H1 (cell line): ENCODE data around the gene POU6F2. TPM values are rescaled to one million over a fixed set of nuclear protein-coding genes. Genes with fewer than 3 reads are reported as not detected.

Experiments used
- CTCF ChIA-PET: fragments of 300-600 bp; sonication (Branson Sonifier 250); formaldehyde crosslinking; loops from one replicate; lab custom pipeline; 2021; ENCODE audit not compliant: partially characterized antibody; lab: Charles Lee
- POLR2A ChIA-PET: fragments of 300-600 bp; sonication (Branson Sonifier 250); formaldehyde crosslinking; loops from one replicate; lab custom pipeline; 2021; ENCODE audit warnings: inconsistent platforms; ENCODE audit not compliant: partially characterized antibody; lab: Charles Lee
- DNase-seq, 2 experiments: peaks; one replicate each; pipeline versions ENCODE4 v3.0.0 to v3.0.0-alpha.2; 2010 to 2022; ENCODE audit warnings: low spot score in 2 of 2, low read depth in 1 of 2, mixed read lengths in 1 of 2
- FAIRE-seq: peaks from 2 replicates; lab custom pipeline; 2011; peaks lifted over from hg19 to GRCh38; lab: Jason Lieb, UNC
- H2AFZ ChIP-seq: 2 replicates; pipeline ENCODE4 v1.8.1; 2012; ENCODE audit warnings: low read length, inconsistent platforms
- H2AK5ac ChIP-seq: 2 replicates; pipeline ENCODE4 v1.6.1; 2013; ENCODE audit warnings: low read depth, low read length
- H2BK120ac ChIP-seq: replicated peaks from 2 replicates; pipeline ENCODE3; 2013; ENCODE audit warnings: low read depth, low read length, inconsistent platforms
- H2BK12ac ChIP-seq: 2 replicates; pipeline ENCODE4 v1.6.1; 2013; ENCODE audit warnings: low read depth, low read length
- H2BK15ac ChIP-seq: 2 replicates; pipeline ENCODE4 v1.6.1; 2013; ENCODE audit warnings: low read length
- H2BK20ac ChIP-seq: 2 replicates; pipeline ENCODE4 v1.6.1; 2013; ENCODE audit warnings: low read length
- H2BK5ac ChIP-seq: 2 replicates; pipeline ENCODE4 v1.6.1; 2013; ENCODE audit warnings: low read depth, low read length
- H3K14ac ChIP-seq: 2 replicates; pipeline ENCODE4 v1.6.1; 2013; ENCODE audit warnings: inconsistent platforms; ENCODE audit not compliant: insufficient read length
- H3K18ac ChIP-seq: 2 replicates; pipeline ENCODE4 v1.6.1; 2013; ENCODE audit warnings: low read length; ENCODE audit errors: extremely low read depth
- H3K23ac ChIP-seq: 2 replicates; pipeline ENCODE4 v1.6.1; 2013; ENCODE audit warnings: inconsistent platforms; ENCODE audit not compliant: insufficient read length
- H3K23me2 ChIP-seq: 2 replicates; pipeline ENCODE4 v1.6.1; 2013; ENCODE audit warnings: low read depth, low read length
- H3K27ac ChIP-seq: 2 replicates; pipeline ENCODE4 v1.6.1; 2011; ENCODE audit warnings: low read depth, low read length, inconsistent platforms
- H3K27me3 ChIP-seq, 4 experiments: replicated peaks in 1 of 4; 1 replicate in 1 of 4; 2 replicates in 3 of 4; pipeline versions ENCODE4 v1.6.1 to v1.8.1; 2011 to 2013; ENCODE audit warnings: low read length in 3 of 4, mild to moderate bottlenecking in 3 of 4, inconsistent platforms in 2 of 4, mixed read lengths in 2 of 4, moderate library complexity in 1 of 4; ENCODE audit not compliant: control insufficient read depth in 3 of 4, insufficient read depth in 3 of 4; ENCODE audit errors: extremely low read depth in 1 of 4
- H3K36me3 ChIP-seq, 4 experiments: 2 replicates each; pipeline versions ENCODE4 v1.6.1 to v1.8.1; 2011 to 2013; ENCODE audit warnings: mild to moderate bottlenecking in 4 of 4, low read length in 3 of 4, moderate library complexity in 2 of 4, control low read depth in 1 of 4, inconsistent platforms in 1 of 4; ENCODE audit not compliant: insufficient read depth in 4 of 4, control insufficient read depth in 2 of 4
- H3K4ac ChIP-seq: replicated peaks from 2 replicates; pipeline ENCODE3; 2013; ENCODE audit warnings: low read length, low read depth, mixed read lengths, inconsistent platforms; ENCODE audit not compliant: insufficient read length
- H3K4me1 ChIP-seq, 4 experiments: replicated peaks in 1 of 4; 1 replicate in 1 of 4; 2 replicates in 3 of 4; pipeline versions ENCODE4 v1.6.1 to v1.8.1; 2011 to 2013; ENCODE audit warnings: low read length in 3 of 4, inconsistent platforms in 2 of 4, mixed read lengths in 1 of 4; ENCODE audit not compliant: insufficient read depth in 4 of 4, control insufficient read depth in 3 of 4
- H3K4me2 ChIP-seq, 2 experiments: 2 replicates each; pipeline versions ENCODE4 v1.6.1 to v1.8.1; 2011 to 2013; ENCODE audit warnings: low read depth in 2 of 2, low read length in 2 of 2, control low read depth in 1 of 2, inconsistent platforms in 1 of 2, mild to moderate bottlenecking in 1 of 2; ENCODE audit not compliant: insufficient read depth in 1 of 2
- H3K4me3 ChIP-seq, 4 experiments: fragments of 200-600, 300-600 bp in 1 of 4; sonication (generic), shearing (Covaris generic), sonication (Bioruptor Twin) in 1 of 4; 2 replicates each; pipeline versions ENCODE4 v1.5.1 to v1.8.1; 2011 to 2016; ENCODE audit warnings: low read length in 4 of 4, low read depth in 3 of 4, control low read depth in 2 of 4, inconsistent platforms in 2 of 4, mild to moderate bottlenecking in 2 of 4, mixed read lengths in 1 of 4, moderate library complexity in 1 of 4; ENCODE audit not compliant: insufficient read depth in 2 of 4; ENCODE audit errors: extremely low read depth in 1 of 4
- H3K56ac ChIP-seq: replicated peaks from 2 replicates; pipeline ENCODE3; 2013; ENCODE audit warnings: low read depth, mild to moderate bottlenecking, mixed read lengths, low read length, inconsistent platforms; ENCODE audit not compliant: insufficient read length
- H3K79me1 ChIP-seq: 2 replicates; pipeline ENCODE4 v1.6.1; 2013; ENCODE audit warnings: low read depth, low read length, control low read depth
- H3K79me2 ChIP-seq, 2 experiments: 2 replicates each; pipeline versions ENCODE4 v1.6.1 to v1.8.1; 2012 to 2013; ENCODE audit warnings: low read length in 2 of 2, mild to moderate bottlenecking in 2 of 2, inconsistent platforms in 1 of 2; ENCODE audit not compliant: insufficient read depth in 2 of 2, control insufficient read depth in 1 of 2
- H3K9ac ChIP-seq, 4 experiments: replicated peaks in 1 of 4; 1 replicate in 1 of 4; 2 replicates in 3 of 4; pipeline versions ENCODE4 v1.6.1 to v1.8.1; 2011 to 2013; ENCODE audit warnings: low read depth in 3 of 4, low read length in 3 of 4, control low read depth in 2 of 4, mild to moderate bottlenecking in 2 of 4, moderate library complexity in 2 of 4, inconsistent platforms in 1 of 4; ENCODE audit errors: extremely low read depth in 1 of 4
- H3K9me3 ChIP-seq, 2 experiments: 2 replicates each; pipeline versions ENCODE4 v1.6.1 to v1.8.1; 2012 to 2013; ENCODE audit warnings: mild to moderate bottlenecking in 2 of 2, moderate library complexity in 2 of 2, control low read depth in 1 of 2, inconsistent platforms in 1 of 2, low read depth in 1 of 2, low read length in 1 of 2, mixed read lengths in 1 of 2; ENCODE audit not compliant: insufficient read depth in 2 of 2
- H4K20me1 ChIP-seq, 2 experiments: replicated peaks in 1 of 2; 2 replicates each; pipeline versions ENCODE3 to v1.8.1; 2011 to 2013; ENCODE audit warnings: inconsistent platforms in 2 of 2, low read length in 2 of 2, mild to moderate bottlenecking in 1 of 2; ENCODE audit not compliant: insufficient read depth in 2 of 2, control insufficient read depth in 1 of 2
- H4K5ac ChIP-seq: 2 replicates; pipeline ENCODE4 v1.6.1; 2013; ENCODE audit warnings: low read length, low read depth, mixed read lengths, inconsistent platforms; ENCODE audit not compliant: insufficient read length
- H4K8ac ChIP-seq: 2 replicates; pipeline ENCODE4 v1.8.0; 2013; ENCODE audit warnings: mild to moderate bottlenecking, moderate library complexity, low read length, inconsistent platforms; ENCODE audit not compliant: insufficient read depth; ENCODE audit errors: extremely low read depth
- H4K91ac ChIP-seq: replicated peaks from 2 replicates; pipeline ENCODE3; 2013; ENCODE audit warnings: low read length, mixed read lengths, inconsistent platforms; ENCODE audit not compliant: insufficient read length
- EGR1 ChIP-seq: IDR thresholded peaks from 2 replicates; pipeline ENCODE4 v1.6.1; 2011; ENCODE audit warnings: low read depth, low read length, borderline replicate concordance
- GTF2F1 ChIP-seq: IDR thresholded peaks from 2 replicates; pipeline ENCODE4 v1.6.1; 2012; ENCODE audit warnings: low read depth, low read length, improper control_type of control experiment, borderline replicate concordance
- JUN ChIP-seq: IDR thresholded peaks from 2 replicates; pipeline ENCODE4 v1.6.1; 2011; ENCODE audit warnings: low read depth, mild to moderate bottlenecking, improper control_type of control experiment, low read length
- KDM4A ChIP-seq: IDR thresholded peaks from one replicate; pipeline ENCODE4 v1.7.1; 2012; ENCODE audit warnings: low read depth, mild to moderate bottlenecking, moderate library complexity, low read length, inconsistent platforms; ENCODE audit not compliant: severe bottlenecking
- KDM5A ChIP-seq: fragments of 200-600 bp; IDR thresholded peaks from 2 replicates; pipeline ENCODE4 v1.7.1; 2012; ENCODE audit warnings: mild to moderate bottlenecking, low read length, inconsistent platforms, mixed read lengths
- NANOG ChIP-seq: IDR thresholded peaks from 2 replicates; pipeline ENCODE4 v1.6.1; 2011; ENCODE audit warnings: low read length, low read depth, mild to moderate bottlenecking, inconsistent platforms; ENCODE audit not compliant: insufficient read depth, poor library complexity, severe bottlenecking
- POLR2A ChIP-seq, 2 experiments: IDR thresholded peaks; 1 replicate in 1 of 2; 2 replicates in 1 of 2; pipeline ENCODE4 v1.6.1; 2011; ENCODE audit warnings: low read depth in 2 of 2, low read length in 2 of 2, mild to moderate bottlenecking in 2 of 2; ENCODE audit errors: control extremely low read depth in 1 of 2
- POLR2AphosphoS5 ChIP-seq: IDR thresholded peaks from 2 replicates; pipeline ENCODE4 v1.6.1; 2011; ENCODE audit warnings: low read depth, low read length
- SIN3A ChIP-seq, 2 experiments: IDR thresholded peaks in 1 of 2; conservative IDR thresholded peaks in 1 of 2; 2 replicates each; pipeline ENCODE4 v1.6.1; 2011 to 2012; ENCODE audit warnings: low read length in 2 of 2, improper control_type of control experiment in 1 of 2, low read depth in 1 of 2, mild to moderate bottlenecking in 1 of 2
- SIX5 ChIP-seq: IDR thresholded peaks from 2 replicates; pipeline ENCODE4 v1.6.1; 2011; ENCODE audit warnings: mild to moderate bottlenecking, low read depth, low read length
- SP1 ChIP-seq: IDR thresholded peaks from 2 replicates; pipeline ENCODE4 v1.6.1; 2011; ENCODE audit warnings: low read depth, low read length
- TEAD4 ChIP-seq: IDR thresholded peaks from 2 replicates; pipeline ENCODE4 v1.6.1; 2012; ENCODE audit warnings: low read depth, low read length, inconsistent platforms, mixed read lengths
- WGBS, 2 experiments: shearing (Covaris generic) in 1 of 2; methylation state at CpG; one replicate each; pipeline versions ENCODE4 v1.1.6 to v1.1.7; 2013 to 2015; ENCODE audit warnings: low lambda C conversion rate in 2 of 2, mixed read lengths in 2 of 2, inconsistent platforms in 1 of 2, low coverage in 1 of 2, missing lambda C conversion rate in 1 of 2; ENCODE audit not compliant: insufficient replicate concordance in 2 of 2, insufficient coverage in 1 of 2, insufficient read length in 1 of 2; ENCODE audit errors: extremely low coverage in 1 of 2, missing lambda C conversion rate in 1 of 2; 5-methylcytosine and 5-hydroxymethylcytosine counted together
- polyA plus RNA-seq, 7 experiments: library from polyadenylated mRNA; depleted of rRNA in 3 of 7; stranded (reverse) in 5 of 7; unstranded in 2 of 7; fragments of >200 nt in 5 of 7; fragments of 200-250 nt in 2 of 7; gene quantifications; 1 replicate in 5 of 7; 2 replicates in 1 of 7; 4 replicates in 1 of 7; pipeline versions ENCODE4 v1.2.1 to v1.2.3, GENCODE V29; 2011 to 2013; ENCODE audit warnings: missing spikeins in 2 of 7, mixed read lengths in 2 of 7
- total RNA-seq: library from RNA; stranded (reverse); fragmentation: NEBNext Ultra II Directional; extraction: Animal tissue kit (Norgen Biotek cat#: 25700); gene quantifications from 2 replicates; pipeline ENCODE4 v1.2.1, GENCODE V29; 2021
- TF ChIP-seq, protein P1 (sequence below), 3 experiments: IDR thresholded peaks; 1 replicate in 2 of 3; 2 replicates in 1 of 3; pipeline versions ENCODE4 v1.5.1 to v1.6.1; 2011; ENCODE audit warnings: low read length in 3 of 3, mild to moderate bottlenecking in 3 of 3, inconsistent platforms in 2 of 3, low read depth in 1 of 3, moderate library complexity in 1 of 3; ENCODE audit not compliant: insufficient read depth in 1 of 3; ENCODE audit errors: control extremely low read depth in 1 of 3

POU6F2 gene
- total and polyA plus RNA-seq, 2 of the 8 experiments (the other 6 are each of a cell fraction or from before 2014, with no cell fraction given), result 1.1 to 2.0 TPM

DNA sequence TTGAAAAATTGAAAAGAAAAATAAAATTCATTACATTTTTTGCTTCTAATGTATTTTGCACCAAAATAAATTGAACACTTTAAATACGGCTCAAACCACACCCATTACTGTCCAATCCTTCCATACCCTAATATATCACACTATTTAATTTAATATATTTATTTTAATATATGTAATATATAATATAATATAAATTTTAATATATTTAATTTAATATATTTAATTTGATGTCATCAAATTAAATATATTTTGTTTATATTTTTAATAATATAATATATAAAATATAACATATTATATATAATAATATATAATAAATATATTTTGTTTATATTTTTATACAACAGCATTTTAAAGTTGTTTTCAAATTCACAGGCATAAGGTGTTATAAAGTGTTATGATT lies 15.7 kb upstream of the POU6F2 start:
- Histone ChIP-seq H3K18ac (no peak overlapping the region), H4K5ac (no peak overlapping the region), H2BK20ac (no peak overlapping the region), H3K23me2 (no peaks in the 10 kb centered on the region), H4K8ac (no peak overlapping the region), H3K79me1 (no peaks in the 10 kb centered on the region), H3K56ac (no peak overlapping the region), H3K4ac (no peak overlapping the region), H3K4me1 (no peaks in the 10 kb centered on the region), H4K91ac (no peak overlapping the region), H3K23ac (no peak overlapping the region), H3K4me3 (no peak overlapping the region), H3K9ac (no peak overlapping the region), H2BK15ac (no peak overlapping the region), H3K36me3 (no peaks in the 10 kb centered on the region), H3K27ac (no peak overlapping the region), H3K4me2 (no peak overlapping the region), H3K14ac (no peak overlapping the region), H3K27me3 (no peaks in the 10 kb centered on the region), H3K9me3 (no peaks in the 10 kb centered on the region; a peak in 1 of 4 replicates), H2BK5ac (no peak overlapping the region), H2BK120ac (no peak overlapping the region), H2AFZ (no peak overlapping the region), H4K20me1 (no peaks in the 10 kb centered on the region), H2BK12ac (no peak overlapping the region), H2AK5ac (no peak overlapping the region), H3K79me2 (no peaks in the 10 kb centered on the region)
- WGBS, 2 experiments, result 88% methylated on average over 1 of the region's 1 CpG; no CpG with 5 or more reads in 1 of the 2 experiments
- ChIA-PET CTCF (no interaction called here), POLR2A (no interaction called here)
- no peak for TF ChIP-seq TEAD4
- no peak for TF ChIP-seq SP1
- TF ChIP-seq SIN3A (conservative IDR thresholded peaks at IDR 0.05 in 1 of 2, IDR thresholded peaks at IDR 0.05 in 1 of 2; ENCODE audit: low read depth in 1 of 2, low read length in 2 of 2), result no peak
- TF ChIP-seq GTF2F1, result no peak
- no peak for TF ChIP-seq SIX5
- TF ChIP-seq EGR1, result no peak
- no peak for TF ChIP-seq JUN
- TF ChIP-seq, protein P1, sequence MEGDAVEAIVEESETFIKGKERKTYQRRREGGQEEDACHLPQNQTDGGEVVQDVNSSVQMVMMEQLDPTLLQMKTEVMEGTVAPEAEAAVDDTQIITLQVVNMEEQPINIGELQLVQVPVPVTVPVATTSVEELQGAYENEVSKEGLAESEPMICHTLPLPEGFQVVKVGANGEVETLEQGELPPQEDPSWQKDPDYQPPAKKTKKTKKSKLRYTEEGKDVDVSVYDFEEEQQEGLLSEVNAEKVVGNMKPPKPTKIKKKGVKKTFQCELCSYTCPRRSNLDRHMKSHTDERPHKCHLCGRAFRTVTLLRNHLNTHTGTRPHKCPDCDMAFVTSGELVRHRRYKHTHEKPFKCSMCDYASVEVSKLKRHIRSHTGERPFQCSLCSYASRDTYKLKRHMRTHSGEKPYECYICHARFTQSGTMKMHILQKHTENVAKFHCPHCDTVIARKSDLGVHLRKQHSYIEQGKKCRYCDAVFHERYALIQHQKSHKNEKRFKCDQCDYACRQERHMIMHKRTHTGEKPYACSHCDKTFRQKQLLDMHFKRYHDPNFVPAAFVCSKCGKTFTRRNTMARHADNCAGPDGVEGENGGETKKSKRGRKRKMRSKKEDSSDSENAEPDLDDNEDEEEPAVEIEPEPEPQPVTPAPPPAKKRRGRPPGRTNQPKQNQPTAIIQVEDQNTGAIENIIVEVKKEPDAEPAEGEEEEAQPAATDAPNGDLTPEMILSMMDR (IDR thresholded peaks at IDR 0.05; ENCODE audit: control extremely low read depth in 1 of 3, insufficient read depth in 1 of 3, low read depth in 1 of 3, low read length in 3 of 3), result no peak
- no peak for TF ChIP-seq KDM5A
- no peak for TF ChIP-seq NANOG
- no peak for TF ChIP-seq POLR2A (IDR thresholded peaks at IDR 0.05; ENCODE audit: control extremely low read depth in 1 of 2, low read depth in 2 of 2, low read length in 2 of 2)
- no peak for TF ChIP-seq POLR2AphosphoS5
- no peak for TF ChIP-seq KDM4A
- DNase-seq (no peak), FAIRE-seq (no peak)
